Upper lobe of left lung (tissue), 6 donors: ENCODE data around the gene C2orf49. TPM values are rescaled to one million over a fixed set of nuclear protein-coding genes. Genes with fewer than 3 reads are reported as not detected.

ENCODE experiments used
- ATAC-seq, 2 donors: fragments of 200-7000 bp; cut with Tn5 transposase; one replicate each; pipeline ENCODE4 v1.9.1; 2022; ENCODE audit warnings: mild to moderate bottlenecking in 2 of 2, moderate library complexity in 2 of 2; ENCODE audit not compliant: low FRiP score in 2 of 2
- DNase-seq, 2 donors: peaks; one replicate each; pipeline ENCODE4 v3.0.0-alpha.2; 2019 to 2020
- H3K27ac ChIP-seq, 4 donors: fragments of 200-600 bp; sonication (generic); one replicate each; pipeline ENCODE4 v1.5.1; 2016 to 2019
- H3K27me3 ChIP-seq, 4 donors: fragments of 200-600 bp; sonication (generic); one replicate each; pipeline ENCODE4 v1.5.1; 2017 to 2019
- H3K36me3 ChIP-seq, 4 donors: fragments of 200-600 bp; sonication (generic); one replicate each; pipeline ENCODE4 v1.5.1; 2016 to 2019
- H3K4me1 ChIP-seq, 4 donors: fragments of 200-600 bp; sonication (generic); one replicate each; pipeline ENCODE4 v1.5.1; 2018 to 2019
- H3K4me3 ChIP-seq, 4 donors: fragments of 200-600 bp; sonication (generic); one replicate each; pipeline ENCODE4 v1.5.1; 2017 to 2019; ENCODE audit warnings: mild to moderate bottlenecking in 2 of 4, moderate library complexity in 1 of 4
- H3K9me3 ChIP-seq, 4 donors: fragments of 200-600 bp; sonication (generic); one replicate each; pipeline ENCODE4 v1.5.1; 2018 to 2019
- CTCF ChIP-seq, 6 experiments: fragments of 450-650 bp in 4 of 6; fragments of 200-600 bp in 2 of 6; sonication (generic) in 2 of 6; IDR thresholded peaks; one replicate each; pipeline ENCODE4 v1.5.1; 2016 to 2019; ENCODE audit warnings: antibody characterized with exemption in 6 of 6
- EP300 ChIP-seq, 4 donors: sonication (generic); formaldehyde crosslinking; IDR thresholded peaks; one replicate each; pipeline ENCODE4 v1.5.1; 2017; ENCODE audit warnings: antibody characterized with exemption in 4 of 4, control low read depth in 2 of 4
- POLR2A ChIP-seq, 4 donors: fragments of 450-650 bp; IDR thresholded peaks; one replicate each; pipeline ENCODE4 v1.5.1; 2016 to 2017; ENCODE audit warnings: antibody characterized with exemption in 4 of 4, mild to moderate bottlenecking in 2 of 4
- POLR2AphosphoS5 ChIP-seq, 2 donors: sonication (generic); formaldehyde crosslinking; IDR thresholded peaks; one replicate each; pipeline ENCODE4 v1.5.1; 2017; ENCODE audit warnings: antibody characterized with exemption in 2 of 2
- WGBS, 2 donors: methylation state at CpG; one replicate each; pipeline ENCODE4 v1.1.5; 2017 to 2018; 5-methylcytosine and 5-hydroxymethylcytosine counted together
- total RNA-seq, 6 donors: library from RNA; depleted of rRNA in 4 of 6; stranded (reverse); fragments of >200 nt in 4 of 6; gene quantifications; one replicate each; pipeline versions ENCODE4 v1.1.0 to v1.2.1, GENCODE V29; 2016 to 2021
- donor health status: DM: no; HTN: no; CAD: no; lungs with moderate emphysema.
- donor health status: DM: no; HTN: yes; CAD: no; lungs with severe emphysema.

C2orf49 gene
- total RNA-seq, 6 donors from 2014 or later: 12.8 to 38.5 (median 13.5) TPM

GRCh38 chr2:105307962-105308361, 29.4 kb upstream of the C2orf49 start:
- Histone ChIP-seq H3K9me3 (no peaks in the 10 kb centered on the region), H3K4me3 (no peak overlapping the region), H3K36me3 (peaks cover 0 to 27% (median 19%) of the 10 kb centered on the region in 4 donors), H3K27ac (no peak overlapping the region), H3K27me3 (no peaks in the 10 kb centered on the region), H3K4me1 (peaks cover 0 to 10% (median 4%) of the 10 kb centered on the region in 4 donors)
- WGBS, 2 donors: 87 to 92% methylated on average over 16 to 17 of the region's 17 CpGs
- no peak for TF ChIP-seq EP300 (IDR thresholded peaks at IDR 0.05)
- no peak for TF ChIP-seq POLR2AphosphoS5 (IDR thresholded peaks at IDR 0.05)
- TF ChIP-seq POLR2A (IDR thresholded peaks at IDR 0.05): no peak
- no peak for TF ChIP-seq CTCF (IDR thresholded peaks at IDR 0.05)
- ATAC-seq: no peak
- no peak for DNase-seq

- peaks cover 0 to 10% (median 4%) of the 10 kb centered on the region in 4 donors for H3K4me1 ChIP-seq
- ATAC-seq (peak in 1 of 2 donors; percentile 19), DNase-seq (no peak)
- H3K9me3 ChIP-seq: no peaks in the 10 kb centered on the region
- no peak for TF ChIP-seq CTCF (IDR thresholded peaks at IDR 0.05)
- TF ChIP-seq EP300 (IDR thresholded peaks at IDR 0.05): no peak
- no peak for TF ChIP-seq POLR2AphosphoS5 (IDR thresholded peaks at IDR 0.05)
- no peak for TF ChIP-seq POLR2A (IDR thresholded peaks at IDR 0.05)
- H3K36me3 ChIP-seq: peaks cover 0 to 27% (median 19%) of the 10 kb centered on the region in 4 donors
- no peaks in the 10 kb centered on the region for H3K27me3 ChIP-seq
- WGBS, 2 donors: 89 to 91% methylated on average over 13 to 15 of the region's 15 CpGs
- no peak overlapping the region for H3K4me3 ChIP-seq
- no peak overlapping the region for H3K27ac ChIP-seq
Observed at GRCh38 chr2:105308382-105309146, 28.8 kb upstream of the C2orf49 start.

- peaks cover 0 to 27% (median 19%) of the 10 kb centered on the region in 4 donors for H3K36me3 ChIP-seq
- 53 to 54% methylated on average over 4 of the region's 4 CpGs for WGBS, 2 donors
- DNase-seq (peak in 1 of 2 donors; percentile 29), ATAC-seq (peak; percentile 59 to 78)
- no peaks in the 10 kb centered on the region for H3K27me3 ChIP-seq
- TF ChIP-seq EP300 (IDR thresholded peaks at IDR 0.05) (no peak), POLR2A (IDR thresholded peaks at IDR 0.05) (no peak), POLR2AphosphoS5 (IDR thresholded peaks at IDR 0.05) (no peak), CTCF (IDR thresholded peaks at IDR 0.05) (no peak)
- no peak overlapping the region for H3K4me3 ChIP-seq
- H3K4me1 ChIP-seq: peaks cover 0 to 13% (median 5%) of the 10 kb centered on the region in 4 donors
- H3K27ac ChIP-seq: no peak overlapping the region
- no peaks in the 10 kb centered on the region for H3K9me3 ChIP-seq
Observed at GRCh38 chr2:105309147-105309545, 28.2 kb upstream of the C2orf49 start.

GRCh38 chr2:105313877-105314276, 23.5 kb upstream of the C2orf49 start:
- Histone ChIP-seq H3K27me3 (no peaks in the 10 kb centered on the region), H3K27ac (no peak overlapping the region), H3K4me1 (peaks cover 0 to 10% (median 5%) of the 10 kb centered on the region in 4 donors), H3K9me3 (no peaks in the 10 kb centered on the region), H3K36me3 (peaks cover 0 to 1% (median 0%) of the 10 kb centered on the region in 4 donors), H3K4me3 (no peak overlapping the region)
- no peak for TF ChIP-seq POLR2AphosphoS5 (IDR thresholded peaks at IDR 0.05)
- no peak for TF ChIP-seq CTCF (IDR thresholded peaks at IDR 0.05)
- no peak for TF ChIP-seq POLR2A (IDR thresholded peaks at IDR 0.05)
- no peak for TF ChIP-seq EP300 (IDR thresholded peaks at IDR 0.05)
- peak in 1 of 2 donors; percentile 19 for ATAC-seq
- DNase-seq: no peak
